ENCODE data around the gene IGHMBP2.

- TF ChIP-seq, protein P1, sequence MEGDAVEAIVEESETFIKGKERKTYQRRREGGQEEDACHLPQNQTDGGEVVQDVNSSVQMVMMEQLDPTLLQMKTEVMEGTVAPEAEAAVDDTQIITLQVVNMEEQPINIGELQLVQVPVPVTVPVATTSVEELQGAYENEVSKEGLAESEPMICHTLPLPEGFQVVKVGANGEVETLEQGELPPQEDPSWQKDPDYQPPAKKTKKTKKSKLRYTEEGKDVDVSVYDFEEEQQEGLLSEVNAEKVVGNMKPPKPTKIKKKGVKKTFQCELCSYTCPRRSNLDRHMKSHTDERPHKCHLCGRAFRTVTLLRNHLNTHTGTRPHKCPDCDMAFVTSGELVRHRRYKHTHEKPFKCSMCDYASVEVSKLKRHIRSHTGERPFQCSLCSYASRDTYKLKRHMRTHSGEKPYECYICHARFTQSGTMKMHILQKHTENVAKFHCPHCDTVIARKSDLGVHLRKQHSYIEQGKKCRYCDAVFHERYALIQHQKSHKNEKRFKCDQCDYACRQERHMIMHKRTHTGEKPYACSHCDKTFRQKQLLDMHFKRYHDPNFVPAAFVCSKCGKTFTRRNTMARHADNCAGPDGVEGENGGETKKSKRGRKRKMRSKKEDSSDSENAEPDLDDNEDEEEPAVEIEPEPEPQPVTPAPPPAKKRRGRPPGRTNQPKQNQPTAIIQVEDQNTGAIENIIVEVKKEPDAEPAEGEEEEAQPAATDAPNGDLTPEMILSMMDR (conservative IDR thresholded peaks at IDR 0.05; ENCODE audit: low read depth in 2 of 2): no peak
- no peak for TF ChIP-seq STAT1 (IDR thresholded peaks at IDR 0.05; ENCODE audit: unreplicated experiment)
- TF ChIP-seq EZH2phosphoT487 (IDR thresholded peaks at IDR 0.05; ENCODE audit: unreplicated experiment): no peak
- TF ChIP-seq EZH2 (IDR thresholded peaks at IDR 0.05; ENCODE audit: low read depth, unreplicated experiment): no peak
- TF ChIP-seq REST (IDR thresholded peaks at IDR 0.05; ENCODE audit: unreplicated experiment): no peak
- TF ChIP-seq, protein P2, sequence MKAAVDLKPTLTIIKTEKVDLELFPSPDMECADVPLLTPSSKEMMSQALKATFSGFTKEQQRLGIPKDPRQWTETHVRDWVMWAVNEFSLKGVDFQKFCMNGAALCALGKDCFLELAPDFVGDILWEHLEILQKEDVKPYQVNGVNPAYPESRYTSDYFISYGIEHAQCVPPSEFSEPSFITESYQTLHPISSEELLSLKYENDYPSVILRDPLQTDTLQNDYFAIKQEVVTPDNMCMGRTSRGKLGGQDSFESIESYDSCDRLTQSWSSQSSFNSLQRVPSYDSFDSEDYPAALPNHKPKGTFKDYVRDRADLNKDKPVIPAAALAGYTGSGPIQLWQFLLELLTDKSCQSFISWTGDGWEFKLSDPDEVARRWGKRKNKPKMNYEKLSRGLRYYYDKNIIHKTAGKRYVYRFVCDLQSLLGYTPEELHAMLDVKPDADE (IDR thresholded peaks at IDR 0.05): no peak
- no peak for TF ChIP-seq POLR2AphosphoS5 (IDR thresholded peaks at IDR 0.05; ENCODE audit: low read depth)
- no peak for TF ChIP-seq JUNB (IDR thresholded peaks at IDR 0.05; ENCODE audit: unreplicated experiment)
- TF ChIP-seq CREB1 (CRISPR knock-in tag; IDR thresholded peaks at IDR 0.05; ENCODE audit: low read depth): no peak
- no peak for TF ChIP-seq NANOG (IDR thresholded peaks at IDR 0.05; ENCODE audit: borderline replicate concordance)
- TF ChIP-seq, protein P3, sequence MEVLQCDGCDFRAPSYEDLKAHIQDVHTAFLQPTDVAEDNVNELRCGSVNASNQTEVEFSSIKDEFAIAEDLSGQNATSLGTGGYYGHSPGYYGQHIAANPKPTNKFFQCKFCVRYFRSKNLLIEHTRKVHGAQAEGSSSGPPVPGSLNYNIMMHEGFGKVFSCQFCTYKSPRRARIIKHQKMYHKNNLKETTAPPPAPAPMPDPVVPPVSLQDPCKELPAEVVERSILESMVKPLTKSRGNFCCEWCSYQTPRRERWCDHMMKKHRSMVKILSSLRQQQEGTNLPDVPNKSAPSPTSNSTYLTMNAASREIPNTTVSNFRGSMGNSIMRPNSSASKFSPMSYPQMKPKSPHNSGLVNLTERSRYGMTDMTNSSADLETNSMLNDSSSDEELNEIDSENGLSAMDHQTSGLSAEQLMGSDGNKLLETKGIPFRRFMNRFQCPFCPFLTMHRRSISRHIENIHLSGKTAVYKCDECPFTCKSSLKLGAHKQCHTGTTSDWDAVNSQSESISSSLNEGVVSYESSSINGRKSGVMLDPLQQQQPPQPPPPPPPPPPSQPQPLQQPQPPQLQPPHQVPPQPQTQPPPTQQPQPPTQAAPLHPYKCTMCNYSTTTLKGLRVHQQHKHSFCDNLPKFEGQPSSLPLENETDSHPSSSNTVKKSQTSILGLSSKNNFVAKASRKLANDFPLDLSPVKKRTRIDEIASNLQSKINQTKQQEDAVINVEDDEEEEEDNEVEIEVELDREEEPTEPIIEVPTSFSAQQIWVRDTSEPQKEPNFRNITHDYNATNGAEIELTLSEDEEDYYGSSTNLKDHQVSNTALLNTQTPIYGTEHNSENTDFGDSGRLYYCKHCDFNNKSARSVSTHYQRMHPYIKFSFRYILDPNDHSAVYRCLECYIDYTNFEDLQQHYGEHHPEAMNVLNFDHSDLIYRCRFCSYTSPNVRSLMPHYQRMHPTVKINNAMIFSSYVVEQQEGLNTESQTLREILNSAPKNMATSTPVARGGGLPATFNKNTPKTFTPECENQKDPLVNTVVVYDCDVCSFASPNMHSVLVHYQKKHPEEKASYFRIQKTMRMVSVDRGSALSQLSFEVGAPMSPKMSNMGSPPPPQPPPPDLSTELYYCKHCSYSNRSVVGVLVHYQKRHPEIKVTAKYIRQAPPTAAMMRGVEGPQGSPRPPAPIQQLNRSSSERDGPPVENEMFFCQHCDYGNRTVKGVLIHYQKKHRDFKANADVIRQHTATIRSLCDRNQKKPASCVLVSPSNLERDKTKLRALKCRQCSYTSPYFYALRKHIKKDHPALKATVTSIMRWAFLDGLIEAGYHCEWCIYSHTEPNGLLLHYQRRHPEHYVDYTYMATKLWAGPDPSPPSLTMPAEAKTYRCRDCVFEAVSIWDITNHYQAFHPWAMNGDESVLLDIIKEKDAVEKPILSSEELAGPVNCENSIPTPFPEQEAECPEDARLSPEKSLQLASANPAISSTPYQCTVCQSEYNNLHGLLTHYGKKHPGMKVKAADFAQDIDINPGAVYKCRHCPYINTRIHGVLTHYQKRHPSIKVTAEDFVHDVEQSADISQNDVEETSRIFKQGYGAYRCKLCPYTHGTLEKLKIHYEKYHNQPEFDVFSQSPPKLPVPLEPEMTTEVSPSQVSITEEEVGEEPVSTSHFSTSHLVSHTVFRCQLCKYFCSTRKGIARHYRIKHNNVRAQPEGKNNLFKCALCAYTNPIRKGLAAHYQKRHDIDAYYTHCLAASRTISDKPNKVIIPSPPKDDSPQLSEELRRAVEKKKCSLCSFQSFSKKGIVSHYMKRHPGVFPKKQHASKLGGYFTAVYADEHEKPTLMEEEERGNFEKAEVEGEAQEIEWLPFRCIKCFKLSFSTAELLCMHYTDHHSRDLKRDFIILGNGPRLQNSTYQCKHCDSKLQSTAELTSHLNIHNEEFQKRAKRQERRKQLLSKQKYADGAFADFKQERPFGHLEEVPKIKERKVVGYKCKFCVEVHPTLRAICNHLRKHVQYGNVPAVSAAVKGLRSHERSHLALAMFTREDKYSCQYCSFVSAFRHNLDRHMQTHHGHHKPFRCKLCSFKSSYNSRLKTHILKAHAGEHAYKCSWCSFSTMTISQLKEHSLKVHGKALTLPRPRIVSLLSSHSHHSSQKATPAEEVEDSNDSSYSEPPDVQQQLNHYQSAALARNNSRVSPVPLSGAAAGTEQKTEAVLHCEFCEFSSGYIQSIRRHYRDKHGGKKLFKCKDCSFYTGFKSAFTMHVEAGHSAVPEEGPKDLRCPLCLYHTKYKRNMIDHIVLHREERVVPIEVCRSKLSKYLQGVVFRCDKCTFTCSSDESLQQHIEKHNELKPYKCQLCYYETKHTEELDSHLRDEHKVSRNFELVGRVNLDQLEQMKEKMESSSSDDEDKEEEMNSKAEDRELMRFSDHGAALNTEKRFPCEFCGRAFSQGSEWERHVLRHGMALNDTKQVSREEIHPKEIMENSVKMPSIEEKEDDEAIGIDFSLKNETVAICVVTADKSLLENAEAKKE (CRISPR knock-in tag; IDR thresholded peaks at IDR 0.05): no peak
- no peak for TF ChIP-seq ZNF114 (CRISPR knock-in tag; IDR thresholded peaks at IDR 0.05)
Observed at GRCh38 chr11:68936676-68937620, 33.3 kb downstream of the IGHMBP2 start.
